SK-N-MC (cell line): ENCODE results near the gene NPR2.

Experiments
- EZH2 ChIP-seq: fragments of 200-600 bp; sonication (generic); IDR thresholded peaks from one replicate; pipeline ENCODE4 v1.6.1; 2017; ENCODE audit warnings: antibody characterized with exemption
- FOXP2 ChIP-seq: optimal IDR thresholded peaks from 2 replicates; pipeline ENCODE3; 2011; ENCODE audit warnings: mild to moderate bottlenecking, moderate library complexity; ENCODE audit not compliant: insufficient read depth; ENCODE audit errors: extremely low read length, control extremely low read depth
- POLR2AphosphoS5 ChIP-seq: IDR thresholded peaks from 2 replicates; pipeline ENCODE4 v1.6.1; 2012; ENCODE audit warnings: mild to moderate bottlenecking, low read depth, low read length, borderline replicate concordance

GRCh38 chr9:35847792-35848572 lies 56.6 kb downstream of the NPR2 start:
- no peak for TF ChIP-seq EZH2
- no peak for TF ChIP-seq POLR2AphosphoS5
- TF ChIP-seq FOXP2 = no peak
